K562 (cell line): ENCODE results near the gene SIRT4. TPM values are rescaled to one million over a fixed set of nuclear protein-coding genes. Genes with fewer than 3 reads are reported as not detected.

Source experiments
- GATA2 ChIP-seq: sonication (generic); formaldehyde crosslinking; IDR thresholded peaks from 2 replicates; pipeline ENCODE4 v1.4.0; 2020; ENCODE audit warnings: mild to moderate bottlenecking, missing genetic modification reagents
- JUN ChIP-seq, 2 experiments: sonication (generic) in 1 of 2; formaldehyde crosslinking in 1 of 2; IDR thresholded peaks; 2 replicates each; pipeline versions ENCODE4 v1.6.1 to v1.8.0; 2012 to 2022; ENCODE audit warnings: borderline replicate concordance in 2 of 2, mild to moderate bottlenecking in 2 of 2, improper control_type of control experiment in 1 of 2, low read depth in 1 of 2, low read length in 1 of 2, missing genetic modification reagents in 1 of 2
- TCF3 ChIP-seq: sonication (generic); formaldehyde crosslinking; IDR thresholded peaks from 2 replicates; pipeline ENCODE4 v1.4.0; 2020; ENCODE audit warnings: mild to moderate bottlenecking, missing genetic modification reagents
- TRIM28 ChIP-seq: fragments of 450-650 bp; IDR thresholded peaks from 2 replicates; pipeline ENCODE4 v1.6.1; 2017
- ZC3H4 ChIP-seq: sonication (generic); formaldehyde crosslinking; IDR thresholded peaks from 2 replicates; pipeline ENCODE4 v1.9.0; 2021; ENCODE audit warnings: missing genetic modification reagents, borderline replicate concordance
- ZC3H8 ChIP-seq: fragments of 450-650 bp; IDR thresholded peaks from 2 replicates; pipeline ENCODE4 v1.6.1; 2017
- ZNF146 ChIP-seq: IDR thresholded peaks from one replicate; pipeline ENCODE4 v1.6.1; 2018; ENCODE audit warnings: missing compliant biosample characterization; ENCODE audit not compliant: unreplicated experiment
- ZNF431 ChIP-seq: sonication (generic); formaldehyde crosslinking; IDR thresholded peaks from 2 replicates; pipeline ENCODE4 v1.8.0; 2022; ENCODE audit warnings: mild to moderate bottlenecking, missing genetic modification reagents
- ZNF766 ChIP-seq: fragments of 200-800 bp; sonication (Bioruptor generic); conservative IDR thresholded peaks from 2 replicates; pipeline ENCODE4 v1.6.1; 2016; ENCODE audit warnings: missing genetic modification characterization, missing compliant biosample characterization
- ZNF77 ChIP-seq: fragments of 250-450 bp; sonication (Bioruptor Pico); IDR thresholded peaks from 2 replicates; pipeline ENCODE4 v1.5.0; 2020
- polyA plus RNA-seq, 8 experiments: library from polyadenylated mRNA; depleted of rRNA in 4 of 8; stranded (reverse) in 5 of 8; unstranded in 3 of 8; fragments of >200 nt; fragmentation: Nextera tagmentation in 2 of 8; fragmentation: Illumina TruSeq in 1 of 8; extraction: Ambion mirVana in 2 of 8; extraction: Trizol in 1 of 8; gene quantifications; 2 replicates each; pipeline versions ENCODE4 v1.2.1 to v1.2.3, GENCODE V29; 2011 to 2014; ENCODE audit warnings: inconsistent platforms in 1 of 8, missing spikeins in 1 of 8
- total RNA-seq, 7 experiments: library from RNA; depleted of rRNA in 6 of 7; stranded (reverse); fragments of >200 nt in 6 of 7; fragmentation: Illumina TruSeq in 2 of 7; extraction: Trizol in 2 of 7; gene quantifications; 2 replicates each; pipeline versions ENCODE4 v1.2.1 to v1.2.3, GENCODE V29; 2011 to 2021; ENCODE audit warnings: low replicate concordance in 1 of 7
- TF ChIP-seq, protein P1 (sequence below): sonication (generic); formaldehyde crosslinking; IDR thresholded peaks from 2 replicates; pipeline ENCODE4 v1.8.0; 2022; ENCODE audit warnings: mild to moderate bottlenecking, missing genetic modification reagents
- TF ChIP-seq, protein P2 (sequence below): sonication (generic); formaldehyde crosslinking; IDR thresholded peaks from 2 replicates; pipeline ENCODE4 v1.8.1; 2022; ENCODE audit warnings: missing genetic modification reagents
- TF ChIP-seq, protein P3 (sequence below), 2 experiments: IDR thresholded peaks; 2 replicates each; pipeline ENCODE4 v1.6.1; 2012; ENCODE audit warnings: improper control_type of control experiment in 2 of 2, low read depth in 2 of 2, low read length in 2 of 2, borderline replicate concordance in 1 of 2
- TF ChIP-seq, protein P4 (sequence below), 3 experiments: fragments of 200-800 bp in 1 of 3; fragments of 250-450 bp in 1 of 3; fragments of 450-650 bp in 1 of 3; sonication (Bioruptor Pico) in 1 of 3; sonication (Bioruptor generic) in 1 of 3; formaldehyde crosslinking in 1 of 3; IDR thresholded peaks; 2 replicates each; pipeline versions ENCODE4 v1.6.1 to v1.8.0; 2016 to 2022; ENCODE audit warnings: mild to moderate bottlenecking in 2 of 3, missing genetic modification characterization in 2 of 3, missing compliant biosample characterization in 1 of 3, moderate library complexity in 1 of 3
- TF ChIP-seq, protein P5 (sequence below): fragments of 450-650 bp; IDR thresholded peaks from 2 replicates; pipeline ENCODE4 v1.6.1; 2016; ENCODE audit warnings: mild to moderate bottlenecking

SIRT4 gene
- total and polyA plus RNA-seq, 9 of the 15 experiments (the other 6 are each of a cell fraction or from before 2014, with no cell fraction given), result 0.86 to 5.2 (median 2.4) TPM

DNA sequence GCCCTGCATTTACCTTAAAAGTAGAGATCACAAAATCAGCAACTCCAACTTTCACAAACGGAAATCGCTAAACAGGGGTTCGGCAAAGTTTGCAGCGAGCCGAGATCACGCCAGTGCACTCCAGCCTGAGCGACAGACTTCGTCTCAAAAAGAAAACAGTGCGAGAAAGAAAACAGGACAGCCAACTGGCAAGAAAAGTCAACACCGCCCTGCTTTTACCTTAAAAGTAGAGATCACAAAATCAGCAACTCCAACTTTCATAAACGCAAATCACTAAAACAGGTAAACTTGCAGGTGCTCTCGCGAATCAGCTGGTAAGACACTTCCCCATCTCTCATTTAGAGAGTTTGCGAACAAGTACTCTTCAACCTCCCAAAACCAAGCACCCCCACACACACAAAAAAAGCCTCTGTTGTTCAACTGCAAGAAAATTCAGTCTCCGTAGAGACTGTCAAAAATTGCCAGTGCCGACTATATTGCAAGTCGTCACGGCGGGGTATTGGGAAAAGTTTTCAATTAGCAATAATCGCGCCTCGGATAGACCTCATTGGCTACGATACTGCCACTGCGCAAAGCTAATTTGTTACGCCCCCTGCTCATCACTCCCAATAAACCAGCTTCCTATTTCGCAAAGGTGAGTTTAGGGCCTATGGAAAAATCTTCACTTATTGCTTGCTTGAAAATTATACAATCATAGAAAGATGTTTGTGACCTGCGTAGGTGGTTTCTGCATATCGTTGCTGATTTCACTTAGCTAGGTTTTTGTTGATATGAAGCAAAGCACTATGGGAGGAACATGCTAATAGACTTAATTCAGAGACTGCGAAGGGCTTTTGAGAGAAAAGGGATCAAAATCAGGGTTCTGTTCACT, 9.2 kb upstream of the SIRT4 start, which contains the start of gene RNU4-1 (continued):
- TF ChIP-seq, protein P1, sequence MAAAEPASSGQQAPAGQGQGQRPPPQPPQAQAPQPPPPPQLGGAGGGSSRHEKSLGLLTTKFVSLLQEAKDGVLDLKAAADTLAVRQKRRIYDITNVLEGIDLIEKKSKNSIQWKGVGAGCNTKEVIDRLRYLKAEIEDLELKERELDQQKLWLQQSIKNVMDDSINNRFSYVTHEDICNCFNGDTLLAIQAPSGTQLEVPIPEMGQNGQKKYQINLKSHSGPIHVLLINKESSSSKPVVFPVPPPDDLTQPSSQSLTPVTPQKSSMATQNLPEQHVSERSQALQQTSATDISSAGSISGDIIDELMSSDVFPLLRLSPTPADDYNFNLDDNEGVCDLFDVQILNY (CRISPR knock-in tag), result no peak
- TF ChIP-seq, protein P2, sequence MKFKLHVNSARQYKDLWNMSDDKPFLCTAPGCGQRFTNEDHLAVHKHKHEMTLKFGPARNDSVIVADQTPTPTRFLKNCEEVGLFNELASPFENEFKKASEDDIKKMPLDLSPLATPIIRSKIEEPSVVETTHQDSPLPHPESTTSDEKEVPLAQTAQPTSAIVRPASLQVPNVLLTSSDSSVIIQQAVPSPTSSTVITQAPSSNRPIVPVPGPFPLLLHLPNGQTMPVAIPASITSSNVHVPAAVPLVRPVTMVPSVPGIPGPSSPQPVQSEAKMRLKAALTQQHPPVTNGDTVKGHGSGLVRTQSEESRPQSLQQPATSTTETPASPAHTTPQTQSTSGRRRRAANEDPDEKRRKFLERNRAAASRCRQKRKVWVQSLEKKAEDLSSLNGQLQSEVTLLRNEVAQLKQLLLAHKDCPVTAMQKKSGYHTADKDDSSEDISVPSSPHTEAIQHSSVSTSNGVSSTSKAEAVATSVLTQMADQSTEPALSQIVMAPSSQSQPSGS (CRISPR knock-in tag), result no peak
- TF ChIP-seq, protein P3, sequence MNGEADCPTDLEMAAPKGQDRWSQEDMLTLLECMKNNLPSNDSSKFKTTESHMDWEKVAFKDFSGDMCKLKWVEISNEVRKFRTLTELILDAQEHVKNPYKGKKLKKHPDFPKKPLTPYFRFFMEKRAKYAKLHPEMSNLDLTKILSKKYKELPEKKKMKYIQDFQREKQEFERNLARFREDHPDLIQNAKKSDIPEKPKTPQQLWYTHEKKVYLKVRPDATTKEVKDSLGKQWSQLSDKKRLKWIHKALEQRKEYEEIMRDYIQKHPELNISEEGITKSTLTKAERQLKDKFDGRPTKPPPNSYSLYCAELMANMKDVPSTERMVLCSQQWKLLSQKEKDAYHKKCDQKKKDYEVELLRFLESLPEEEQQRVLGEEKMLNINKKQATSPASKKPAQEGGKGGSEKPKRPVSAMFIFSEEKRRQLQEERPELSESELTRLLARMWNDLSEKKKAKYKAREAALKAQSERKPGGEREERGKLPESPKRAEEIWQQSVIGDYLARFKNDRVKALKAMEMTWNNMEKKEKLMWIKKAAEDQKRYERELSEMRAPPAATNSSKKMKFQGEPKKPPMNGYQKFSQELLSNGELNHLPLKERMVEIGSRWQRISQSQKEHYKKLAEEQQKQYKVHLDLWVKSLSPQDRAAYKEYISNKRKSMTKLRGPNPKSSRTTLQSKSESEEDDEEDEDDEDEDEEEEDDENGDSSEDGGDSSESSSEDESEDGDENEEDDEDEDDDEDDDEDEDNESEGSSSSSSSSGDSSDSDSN (IDR thresholded peaks at IDR 0.05; ENCODE audit: borderline replicate concordance in 1 of 2, low read depth in 2 of 2, low read length in 2 of 2), result no peak
- TF ChIP-seq ZNF77 (CRISPR knock-in tag) (no peak), TRIM28 (0 out of 2 replicates have a peak, but pooled peaks have one; percentile 19), JUN (IDR thresholded peaks at IDR 0.05; ENCODE audit: borderline replicate concordance, low read depth, low read length) (0 out of 2 replicates have a peak, but pooled peaks have one; percentile 50), JUN (CRISPR knock-in tag; IDR thresholded peaks at IDR 0.05; ENCODE audit: borderline replicate concordance) (no peak), ZC3H4 (CRISPR knock-in tag) (no peak), ZNF431 (CRISPR knock-in tag) (no peak), GATA2 (CRISPR knock-in tag) (no peak), TCF3 (CRISPR knock-in tag) (no peak), ZNF146 (no peak), ZNF766 (CRISPR knock-in tag) (peak; percentile 82), ZC3H8 (peak; percentile 98)
- TF ChIP-seq, protein P4, sequence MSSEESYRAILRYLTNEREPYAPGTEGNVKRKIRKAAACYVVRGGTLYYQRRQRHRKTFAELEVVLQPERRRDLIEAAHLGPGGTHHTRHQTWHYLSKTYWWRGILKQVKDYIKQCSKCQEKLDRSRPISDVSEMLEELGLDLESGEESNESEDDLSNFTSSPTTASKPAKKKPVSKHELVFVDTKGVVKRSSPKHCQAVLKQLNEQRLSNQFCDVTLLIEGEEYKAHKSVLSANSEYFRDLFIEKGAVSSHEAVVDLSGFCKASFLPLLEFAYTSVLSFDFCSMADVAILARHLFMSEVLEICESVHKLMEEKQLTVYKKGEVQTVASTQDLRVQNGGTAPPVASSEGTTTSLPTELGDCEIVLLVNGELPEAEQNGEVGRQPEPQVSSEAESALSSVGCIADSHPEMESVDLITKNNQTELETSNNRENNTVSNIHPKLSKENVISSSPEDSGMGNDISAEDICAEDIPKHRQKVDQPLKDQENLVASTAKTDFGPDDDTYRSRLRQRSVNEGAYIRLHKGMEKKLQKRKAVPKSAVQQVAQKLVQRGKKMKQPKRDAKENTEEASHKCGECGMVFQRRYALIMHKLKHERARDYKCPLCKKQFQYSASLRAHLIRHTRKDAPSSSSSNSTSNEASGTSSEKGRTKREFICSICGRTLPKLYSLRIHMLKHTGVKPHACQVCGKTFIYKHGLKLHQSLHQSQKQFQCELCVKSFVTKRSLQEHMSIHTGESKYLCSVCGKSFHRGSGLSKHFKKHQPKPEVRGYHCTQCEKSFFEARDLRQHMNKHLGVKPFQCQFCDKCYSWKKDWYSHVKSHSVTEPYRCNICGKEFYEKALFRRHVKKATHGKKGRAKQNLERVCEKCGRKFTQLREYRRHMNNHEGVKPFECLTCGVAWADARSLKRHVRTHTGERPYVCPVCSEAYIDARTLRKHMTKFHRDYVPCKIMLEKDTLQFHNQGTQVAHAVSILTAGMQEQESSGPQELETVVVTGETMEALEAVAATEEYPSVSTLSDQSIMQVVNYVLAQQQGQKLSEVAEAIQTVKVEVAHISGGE (CRISPR knock-in tag; IDR thresholded peaks at IDR 0.05), result peak in 2 of 3 experiments; percentile 25 to 75; a peak in 2 of 6 replicates
- TF ChIP-seq, protein P5, sequence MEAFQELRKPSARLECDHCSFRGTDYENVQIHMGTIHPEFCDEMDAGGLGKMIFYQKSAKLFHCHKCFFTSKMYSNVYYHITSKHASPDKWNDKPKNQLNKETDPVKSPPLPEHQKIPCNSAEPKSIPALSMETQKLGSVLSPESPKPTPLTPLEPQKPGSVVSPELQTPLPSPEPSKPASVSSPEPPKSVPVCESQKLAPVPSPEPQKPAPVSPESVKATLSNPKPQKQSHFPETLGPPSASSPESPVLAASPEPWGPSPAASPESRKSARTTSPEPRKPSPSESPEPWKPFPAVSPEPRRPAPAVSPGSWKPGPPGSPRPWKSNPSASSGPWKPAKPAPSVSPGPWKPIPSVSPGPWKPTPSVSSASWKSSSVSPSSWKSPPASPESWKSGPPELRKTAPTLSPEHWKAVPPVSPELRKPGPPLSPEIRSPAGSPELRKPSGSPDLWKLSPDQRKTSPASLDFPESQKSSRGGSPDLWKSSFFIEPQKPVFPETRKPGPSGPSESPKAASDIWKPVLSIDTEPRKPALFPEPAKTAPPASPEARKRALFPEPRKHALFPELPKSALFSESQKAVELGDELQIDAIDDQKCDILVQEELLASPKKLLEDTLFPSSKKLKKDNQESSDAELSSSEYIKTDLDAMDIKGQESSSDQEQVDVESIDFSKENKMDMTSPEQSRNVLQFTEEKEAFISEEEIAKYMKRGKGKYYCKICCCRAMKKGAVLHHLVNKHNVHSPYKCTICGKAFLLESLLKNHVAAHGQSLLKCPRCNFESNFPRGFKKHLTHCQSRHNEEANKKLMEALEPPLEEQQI, result no peak
